ENCODE data around the gene DEDD. TPM values are rescaled to one million over a fixed set of nuclear protein-coding genes. Genes with fewer than 3 reads are reported as not detected.
A peak's percentile ranks its signal among the peaks of the same experiment; 100 is the strongest.

DEDD gene
- polyA plus RNA-seq, 3 donors, result 40.9 to 56.3 (median 42.2) TPM

DNA sequence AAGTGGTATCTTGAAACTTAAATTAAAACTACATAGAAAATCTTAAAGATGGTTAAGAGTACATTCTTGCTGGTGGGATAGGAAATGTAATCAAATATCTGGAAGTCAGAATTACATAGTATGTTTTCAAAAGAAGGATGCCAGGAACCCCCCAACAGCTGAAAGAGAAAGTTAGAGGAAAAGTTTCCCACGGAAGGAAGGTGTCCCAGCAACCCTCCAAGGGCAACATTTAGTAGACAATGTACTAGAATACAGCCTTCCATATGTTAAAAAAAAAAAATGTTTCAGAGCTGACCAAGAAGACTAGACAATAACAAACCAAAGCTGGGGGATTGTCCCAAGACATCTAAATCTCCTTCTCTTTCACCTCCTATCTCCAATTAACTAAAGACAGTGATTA, 2.2 kb downstream of the DEDD start:
- peaks cover 48 to 67% of the 10 kb centered on the region in 2 donors for H3K4me1 ChIP-seq (ENCODE audit: control insufficient read depth in 1 of 2, insufficient read depth in 2 of 2, low read length in 2 of 2)
- Mint-ChIP-seq H3K4me3 (no peak overlapping the region), H3K27me3 (ENCODE audit: low read depth in 3 of 3) (peaks cover 0 to 2% (median 1%) of the 10 kb centered on the region in 3 donors), H3K4me1 (peaks cover 61% of the 10 kb centered on the region), H3K9me3 (no peaks in the 10 kb centered on the region), H3K27ac (peak overlapping the region in 3 of 7 donors; percentile 10 to 15 (median 11)), H3K36me3 (peaks cover 38 to 45% of the 10 kb centered on the region in 2 donors)
- peaks cover 96% of the 10 kb centered on the region for H3K79me2 ChIP-seq (ENCODE audit: insufficient read depth, low read length)
- TF ChIP-seq, protein P1, sequence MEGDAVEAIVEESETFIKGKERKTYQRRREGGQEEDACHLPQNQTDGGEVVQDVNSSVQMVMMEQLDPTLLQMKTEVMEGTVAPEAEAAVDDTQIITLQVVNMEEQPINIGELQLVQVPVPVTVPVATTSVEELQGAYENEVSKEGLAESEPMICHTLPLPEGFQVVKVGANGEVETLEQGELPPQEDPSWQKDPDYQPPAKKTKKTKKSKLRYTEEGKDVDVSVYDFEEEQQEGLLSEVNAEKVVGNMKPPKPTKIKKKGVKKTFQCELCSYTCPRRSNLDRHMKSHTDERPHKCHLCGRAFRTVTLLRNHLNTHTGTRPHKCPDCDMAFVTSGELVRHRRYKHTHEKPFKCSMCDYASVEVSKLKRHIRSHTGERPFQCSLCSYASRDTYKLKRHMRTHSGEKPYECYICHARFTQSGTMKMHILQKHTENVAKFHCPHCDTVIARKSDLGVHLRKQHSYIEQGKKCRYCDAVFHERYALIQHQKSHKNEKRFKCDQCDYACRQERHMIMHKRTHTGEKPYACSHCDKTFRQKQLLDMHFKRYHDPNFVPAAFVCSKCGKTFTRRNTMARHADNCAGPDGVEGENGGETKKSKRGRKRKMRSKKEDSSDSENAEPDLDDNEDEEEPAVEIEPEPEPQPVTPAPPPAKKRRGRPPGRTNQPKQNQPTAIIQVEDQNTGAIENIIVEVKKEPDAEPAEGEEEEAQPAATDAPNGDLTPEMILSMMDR (IDR thresholded peaks at IDR 0.05), result no peak
- intact Hi-C loops (cut with micrococcal nuclease), result loop anchor here in 1 of 2 donors (5.0 kb wide), 1 partner anchor 58 kb away; no protein-coding TSS in a partner anchor
- no peak overlapping the region for H3K9ac ChIP-seq (ENCODE audit: insufficient read depth, low read length, poor library complexity, severe bottlenecking)
- no peak overlapping the region for H3K4me2 ChIP-seq (replicated peaks; ENCODE audit: extremely low read depth, low read length, poor library complexity, severe bottlenecking)
- no peak overlapping the region for H2AFZ ChIP-seq (ENCODE audit: insufficient read depth, low read depth, low read length, poor library complexity, severe bottlenecking)
- no CpG with 5 or more reads among the region's 1 CpG for WGBS (ENCODE audit: insufficient coverage)
- no peak overlapping the region for H3K4me3 ChIP-seq (replicated peaks in 1 of 3; ENCODE audit: low read depth in 2 of 3, low read length in 3 of 3)
- no peaks in the 10 kb centered on the region for H3K9me3 ChIP-seq (replicated peaks in 1 of 2; ENCODE audit: control insufficient read depth in 1 of 2, insufficient read depth in 1 of 2, low read length in 2 of 2)
- no peak for DNase-seq
- H3K27ac ChIP-seq (ENCODE audit: low read depth in 1 of 2, low read length in 2 of 2), result no peak overlapping the region
- peaks cover 18 to 53% of the 10 kb centered on the region in 2 donors for H3K36me3 ChIP-seq (replicated peaks in 1 of 2; ENCODE audit: control insufficient read depth in 1 of 2, insufficient read depth in 2 of 2, low read length in 2 of 2)
- H3K27me3 ChIP-seq (ENCODE audit: control insufficient read depth in 2 of 2, insufficient read depth in 2 of 2, low read length in 2 of 2), result no peaks in the 10 kb centered on the region
- H4K20me1 ChIP-seq (ENCODE audit: insufficient read depth, low read length), result peaks cover 32% of the 10 kb centered on the region

DNA sequence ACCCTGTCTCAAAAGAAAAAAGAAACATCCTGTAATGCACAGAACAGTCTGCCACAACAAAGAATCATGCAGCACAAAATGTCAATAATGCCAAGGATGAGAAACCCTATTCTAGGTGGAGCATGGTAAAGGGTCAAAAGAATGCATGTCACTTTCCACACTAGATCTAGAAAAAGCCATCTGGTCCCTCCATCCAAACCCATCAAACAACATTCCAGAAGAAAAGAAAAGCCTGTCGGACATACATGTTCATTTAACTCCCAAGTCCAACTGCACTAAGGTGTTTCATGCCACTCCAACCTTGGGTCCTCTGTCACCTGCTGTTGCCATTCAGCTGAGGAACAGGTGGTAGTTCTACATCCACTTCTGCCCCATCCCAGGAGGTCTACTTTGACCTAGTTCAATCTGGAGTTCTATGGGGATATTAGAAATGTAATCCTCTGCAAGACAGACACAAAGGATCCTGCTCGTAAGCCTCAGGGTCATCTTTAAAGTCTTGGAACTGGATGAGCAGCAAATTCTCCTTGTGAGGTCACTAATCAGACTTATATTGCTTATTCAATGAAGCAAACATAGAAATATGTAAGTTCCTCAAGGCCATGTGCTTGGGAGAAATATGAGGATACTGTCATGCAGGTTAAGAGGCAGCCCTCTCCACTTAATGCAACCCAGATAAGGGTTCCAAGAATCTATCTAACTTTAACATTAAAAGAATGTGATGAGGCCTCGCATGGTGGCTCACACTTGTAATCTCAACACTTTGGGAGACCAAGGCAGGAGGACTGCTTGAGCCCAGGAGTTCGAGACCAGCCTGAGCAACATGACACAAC, 3.7 kb downstream of the DEDD start:
- TF ChIP-seq, protein P1 (IDR thresholded peaks at IDR 0.05), result no peak
- Histone ChIP-seq H3K27ac (ENCODE audit: low read depth in 1 of 2, low read length in 2 of 2) (peak overlapping the region in 1 of 2 donors; percentile 75), H3K9me3 (replicated peaks in 1 of 2; ENCODE audit: control insufficient read depth in 1 of 2, insufficient read depth in 1 of 2, low read length in 2 of 2) (no peaks in the 10 kb centered on the region), H3K36me3 (replicated peaks in 1 of 2; ENCODE audit: control insufficient read depth in 1 of 2, insufficient read depth in 2 of 2, low read length in 2 of 2) (peaks cover 28 to 67% of the 10 kb centered on the region in 2 donors), H3K27me3 (ENCODE audit: control insufficient read depth in 2 of 2, insufficient read depth in 2 of 2, low read length in 2 of 2) (no peaks in the 10 kb centered on the region), H4K20me1 (ENCODE audit: insufficient read depth, low read length) (peaks cover 44% of the 10 kb centered on the region), H3K4me1 (ENCODE audit: control insufficient read depth in 1 of 2, insufficient read depth in 2 of 2, low read length in 2 of 2) (peaks cover 47 to 63% of the 10 kb centered on the region in 2 donors), H3K79me2 (ENCODE audit: insufficient read depth, low read length) (peaks cover 94% of the 10 kb centered on the region), H3K4me3 (replicated peaks in 1 of 3; ENCODE audit: low read depth in 2 of 3, low read length in 3 of 3) (peak overlapping the region in 1 of 3 experiments; percentile 52), H3K9ac (ENCODE audit: insufficient read depth, low read length, poor library complexity, severe bottlenecking) (no peak overlapping the region), H2AFZ (ENCODE audit: insufficient read depth, low read depth, low read length, poor library complexity, severe bottlenecking) (no peak overlapping the region), H3K4me2 (replicated peaks; ENCODE audit: extremely low read depth, low read length, poor library complexity, severe bottlenecking) (no peak overlapping the region)
- no peak for DNase-seq
- Mint-ChIP-seq H3K9me3 (no peaks in the 10 kb centered on the region), H3K4me1 (peaks cover 56% of the 10 kb centered on the region), H3K4me3 (no peak overlapping the region), H3K27ac (peak overlapping the region in 2 of 7 donors; percentile 32 to 76), H3K36me3 (peaks cover 52 to 60% of the 10 kb centered on the region in 2 donors), H3K27me3 (ENCODE audit: low read depth in 3 of 3) (peaks cover 0 to 2% (median 1%) of the 10 kb centered on the region in 3 donors)
- intact Hi-C loops (cut with micrococcal nuclease), result no loop called here
- WGBS (ENCODE audit: insufficient coverage), result 96% methylated on average over 4 of the region's 4 CpGs
